ENCODE results near the gene CIBAR2.

DNA sequence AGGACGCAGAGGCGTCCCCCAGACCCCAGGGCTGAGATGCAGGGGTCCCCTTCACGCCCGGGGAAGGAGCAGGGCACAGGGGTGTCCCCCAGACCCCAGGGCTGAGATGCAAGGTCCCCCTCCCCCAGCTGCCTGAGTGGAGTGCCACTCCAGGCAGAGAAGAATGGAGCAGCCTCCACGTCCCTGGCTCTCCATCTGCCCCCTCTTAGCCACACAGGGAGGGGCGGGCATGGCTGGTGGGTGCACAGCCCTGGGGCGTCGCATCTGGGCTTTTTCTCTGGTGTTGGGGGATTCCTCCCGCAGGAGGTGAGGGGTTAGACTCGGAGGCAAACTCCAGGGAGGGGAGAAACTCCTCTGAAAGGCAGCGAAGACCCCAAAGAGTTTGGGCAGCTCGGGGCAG lies 17.5 kb downstream of the CIBAR2 start:
- no peak for TF ChIP-seq EP300 (IDR thresholded peaks at IDR 0.05)
- TF ChIP-seq CTCF (IDR thresholded peaks at IDR 0.05), result no peak

All from ovary (tissue), 3 donors.